ENCODE measurements around the gene MAP1S.

DNA sequence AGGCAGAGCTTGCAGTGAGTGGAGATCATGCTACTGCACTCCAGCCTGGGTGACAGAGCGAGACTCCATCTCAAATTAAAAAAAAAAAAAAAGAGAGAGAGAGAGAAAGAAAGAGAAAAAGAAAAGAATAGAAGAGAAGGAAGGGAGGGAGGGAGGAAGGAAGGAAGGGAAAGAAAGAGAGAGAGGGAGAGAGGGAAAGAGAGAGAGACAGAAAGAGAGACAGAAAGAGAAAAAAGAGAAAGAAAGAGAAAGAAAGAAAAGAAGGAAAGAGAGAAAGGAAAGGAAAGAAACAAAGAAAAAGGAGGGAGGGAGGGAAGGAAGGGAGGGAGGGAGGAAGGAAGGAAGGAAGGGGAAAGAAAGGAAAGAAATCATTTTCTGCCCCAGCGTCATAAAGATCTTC lies 24.1 kb upstream of the MAP1S start:
- TF ChIP-seq EZH2 (IDR thresholded peaks at IDR 0.05; ENCODE audit: borderline replicate concordance, low read depth, low read length, severe bottlenecking), result no peak
- TF ChIP-seq, protein P1, sequence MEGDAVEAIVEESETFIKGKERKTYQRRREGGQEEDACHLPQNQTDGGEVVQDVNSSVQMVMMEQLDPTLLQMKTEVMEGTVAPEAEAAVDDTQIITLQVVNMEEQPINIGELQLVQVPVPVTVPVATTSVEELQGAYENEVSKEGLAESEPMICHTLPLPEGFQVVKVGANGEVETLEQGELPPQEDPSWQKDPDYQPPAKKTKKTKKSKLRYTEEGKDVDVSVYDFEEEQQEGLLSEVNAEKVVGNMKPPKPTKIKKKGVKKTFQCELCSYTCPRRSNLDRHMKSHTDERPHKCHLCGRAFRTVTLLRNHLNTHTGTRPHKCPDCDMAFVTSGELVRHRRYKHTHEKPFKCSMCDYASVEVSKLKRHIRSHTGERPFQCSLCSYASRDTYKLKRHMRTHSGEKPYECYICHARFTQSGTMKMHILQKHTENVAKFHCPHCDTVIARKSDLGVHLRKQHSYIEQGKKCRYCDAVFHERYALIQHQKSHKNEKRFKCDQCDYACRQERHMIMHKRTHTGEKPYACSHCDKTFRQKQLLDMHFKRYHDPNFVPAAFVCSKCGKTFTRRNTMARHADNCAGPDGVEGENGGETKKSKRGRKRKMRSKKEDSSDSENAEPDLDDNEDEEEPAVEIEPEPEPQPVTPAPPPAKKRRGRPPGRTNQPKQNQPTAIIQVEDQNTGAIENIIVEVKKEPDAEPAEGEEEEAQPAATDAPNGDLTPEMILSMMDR (IDR thresholded peaks at IDR 0.05; ENCODE audit: borderline replicate concordance, extremely low read depth, low read length, poor library complexity, severe bottlenecking), result no peak

Measured in DND-41 (cell line).